Mucosa of rectum (tissue), 2 donors: Measurements from ENCODE around the gene B3GNT5.
A peak's percentile ranks its signal among the peaks of the same experiment; 100 is the strongest.

ENCODE experiments used
- H3K27ac ChIP-seq, 2 donors: one replicate each; pipeline ENCODE4 v1.7.0; 2013; ENCODE audit warnings: inconsistent platforms in 2 of 2, low read depth in 2 of 2, low read length in 2 of 2
- H3K27me3 ChIP-seq, 2 donors: one replicate each; pipeline ENCODE4 v1.7.0; 2013; ENCODE audit warnings: low read length in 2 of 2; ENCODE audit not compliant: control insufficient read depth in 2 of 2, insufficient read depth in 2 of 2
- H3K36me3 ChIP-seq, 2 donors: one replicate each; pipeline ENCODE4 v1.7.0; 2013; ENCODE audit warnings: low read length in 2 of 2; ENCODE audit not compliant: control insufficient read depth in 2 of 2, insufficient read depth in 2 of 2
- H3K4me1 ChIP-seq, 2 donors: one replicate each; pipeline ENCODE4 v1.7.0; 2013; ENCODE audit warnings: low read length in 2 of 2, mild to moderate bottlenecking in 1 of 2; ENCODE audit not compliant: control insufficient read depth in 2 of 2, insufficient read depth in 2 of 2
- H3K4me3 ChIP-seq, 2 donors: one replicate each; pipeline ENCODE4 v1.7.0; 2013; ENCODE audit warnings: low read length in 2 of 2
- H3K9ac ChIP-seq, 2 donors: one replicate each; pipeline ENCODE4 v1.7.0; 2013; ENCODE audit warnings: low read length in 2 of 2, low read depth in 1 of 2, mild to moderate bottlenecking in 1 of 2
- H3K9me3 ChIP-seq, 2 donors: one replicate each; pipeline ENCODE4 v1.7.0; 2013; ENCODE audit warnings: low read length in 2 of 2; ENCODE audit not compliant: control insufficient read depth in 2 of 2
- donor health status: healthy.
- donor health status: Normal muscosa, but diverticular disease.

B3GNT5 gene

DNA sequence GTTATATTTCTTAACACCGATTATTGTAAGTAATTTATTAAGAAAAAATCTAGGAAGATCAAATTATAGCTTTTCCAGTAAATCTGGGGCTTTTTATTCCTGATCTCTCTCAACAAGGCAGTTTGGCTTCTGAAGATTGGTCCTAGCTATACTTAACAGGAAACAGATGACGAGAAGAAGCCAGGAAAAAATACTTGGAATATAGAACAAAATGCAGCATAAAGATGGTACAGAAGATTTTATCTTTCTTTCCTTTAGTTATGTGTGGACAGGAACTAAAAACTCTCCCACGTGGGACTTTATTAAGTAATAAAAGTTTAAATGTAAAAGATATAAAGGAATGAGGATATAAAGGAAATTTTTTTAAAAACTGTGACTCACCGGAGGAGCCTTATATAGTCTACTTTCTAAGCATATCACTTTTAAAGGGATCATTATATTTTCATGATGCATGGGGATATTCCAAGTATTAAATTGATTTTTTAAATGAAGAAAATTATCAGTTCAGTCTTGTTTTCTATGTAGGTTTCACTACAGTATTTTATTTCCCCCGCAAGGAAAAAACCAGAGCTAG lies 8.2 kb downstream of the B3GNT5 start:
- H3K27ac ChIP-seq, result peak overlapping the region; percentile 80 to 82
- peak overlapping the region in 1 of 2 donors; percentile 16 for H3K9ac ChIP-seq
- peaks cover 0 to 2% of the 10 kb centered on the region in 2 donors for H3K36me3 ChIP-seq
- H3K27me3 ChIP-seq, result no peaks in the 10 kb centered on the region
- H3K9me3 ChIP-seq, result no peaks in the 10 kb centered on the region
- peaks cover 40 to 56% of the 10 kb centered on the region in 2 donors for H3K4me1 ChIP-seq
- H3K4me3 ChIP-seq, result peak overlapping the region in 1 of 2 donors; percentile 38

DNA sequence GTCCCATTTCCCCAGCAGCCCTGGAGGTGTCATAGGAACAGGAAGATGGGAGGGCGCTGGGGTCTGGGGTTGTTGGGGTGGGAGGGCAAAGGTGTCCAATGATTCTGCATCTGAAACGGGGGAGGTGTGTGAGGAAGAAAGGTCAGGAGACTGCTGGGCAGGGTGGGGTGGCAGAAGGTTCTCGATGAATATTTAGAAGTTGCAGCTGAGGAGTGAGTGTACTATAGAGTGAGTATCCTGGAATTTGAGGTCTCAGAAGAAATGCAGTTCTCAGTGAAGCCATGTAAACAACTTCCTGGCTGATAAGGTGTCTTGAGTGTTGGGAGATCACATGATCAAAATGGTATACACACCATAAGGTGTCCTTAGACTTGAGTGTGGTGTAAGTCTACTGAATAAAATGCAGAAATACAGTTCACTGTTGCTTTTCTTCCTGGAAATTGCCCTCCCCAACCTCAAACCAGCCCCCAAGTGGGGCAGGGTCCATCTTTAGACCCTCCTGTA lies 9.9 kb downstream of the B3GNT5 start:
- H3K4me1 ChIP-seq, result peaks cover 55 to 72% of the 10 kb centered on the region in 2 donors
- no peak overlapping the region for H3K4me3 ChIP-seq
- H3K27ac ChIP-seq, result peak overlapping the region; percentile 40 to 53

DNA sequence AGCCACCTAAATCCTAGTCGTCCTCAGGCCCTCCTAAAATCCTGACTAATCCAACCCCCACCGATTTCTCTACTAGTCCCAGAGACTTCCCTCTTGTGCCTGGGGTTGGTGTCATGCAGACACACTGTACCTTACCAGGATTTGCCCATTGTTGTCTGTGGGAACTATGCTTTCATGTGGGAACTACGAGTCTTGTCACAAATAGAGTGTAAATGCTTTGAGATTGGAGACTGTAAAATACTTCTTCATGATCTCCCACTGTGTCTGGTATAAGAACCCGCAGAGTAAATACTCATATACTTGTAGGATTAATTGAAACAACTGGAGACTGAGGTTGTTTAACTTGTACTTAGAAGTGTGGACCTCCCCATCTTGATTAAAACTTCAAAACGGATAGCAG lies 11.2 kb downstream of the B3GNT5 start:
- Histone ChIP-seq H3K36me3 (no peaks in the 10 kb centered on the region), H3K4me3 (no peak overlapping the region), H3K27ac (peak overlapping the region; percentile 79 to 91), H3K4me1 (peaks cover 55 to 65% of the 10 kb centered on the region in 2 donors), H3K9ac (peak overlapping the region in 1 of 2 donors; percentile 62), H3K9me3 (no peaks in the 10 kb centered on the region), H3K27me3 (no peaks in the 10 kb centered on the region)

More for the DNA sequence above, 9.9 kb downstream of the B3GNT5 start:
- H3K36me3 ChIP-seq, result peaks cover 0 to 2% of the 10 kb centered on the region in 2 donors
- no peaks in the 10 kb centered on the region for H3K9me3 ChIP-seq
- no peaks in the 10 kb centered on the region for H3K27me3 ChIP-seq
- H3K9ac ChIP-seq, result no peak overlapping the region

- H3K9me3 ChIP-seq, result no peaks in the 10 kb centered on the region
- H3K9ac ChIP-seq, result peak overlapping the region in 1 of 2 donors; percentile 62
- peak overlapping the region in 1 of 2 donors; percentile 4 for H3K4me3 ChIP-seq
- no peaks in the 10 kb centered on the region for H3K27me3 ChIP-seq
- peaks cover 0 to 5% of the 10 kb centered on the region in 2 donors for H3K36me3 ChIP-seq
- H3K4me1 ChIP-seq, result peaks cover 55% of the 10 kb centered on the region in 2 donors
- H3K27ac ChIP-seq, result peak overlapping the region; percentile 79 to 91
Measured at GRCh38 chr3:183265157-183265642, 12.1 kb downstream of the B3GNT5 start.

GRCh38 chr3:183265834-183266417 lies 12.9 kb downstream of the B3GNT5 start:
- no peaks in the 10 kb centered on the region for H3K9me3 ChIP-seq
- H3K4me1 ChIP-seq, result peaks cover 49 to 50% of the 10 kb centered on the region in 2 donors
- peak overlapping the region; percentile 4 to 29 for H3K4me3 ChIP-seq
- peak overlapping the region; percentile 79 to 91 for H3K27ac ChIP-seq
- no peaks in the 10 kb centered on the region for H3K27me3 ChIP-seq
- peaks cover 0 to 9% of the 10 kb centered on the region in 2 donors for H3K36me3 ChIP-seq
- peak overlapping the region; percentile 28 to 62 for H3K9ac ChIP-seq

- Histone ChIP-seq H3K4me1 (peaks cover 46% of the 10 kb centered on the region in 2 donors), H3K36me3 (peaks cover 0 to 9% of the 10 kb centered on the region in 2 donors), H3K27me3 (no peaks in the 10 kb centered on the region), H3K27ac (peak overlapping the region; percentile 79 to 81), H3K9me3 (no peaks in the 10 kb centered on the region), H3K9ac (peak overlapping the region; percentile 28 to 60), H3K4me3 (peak overlapping the region in 1 of 2 donors; percentile 29)
Measured at GRCh38 chr3:183266454-183266853, 13.4 kb downstream of the B3GNT5 start.

DNA sequence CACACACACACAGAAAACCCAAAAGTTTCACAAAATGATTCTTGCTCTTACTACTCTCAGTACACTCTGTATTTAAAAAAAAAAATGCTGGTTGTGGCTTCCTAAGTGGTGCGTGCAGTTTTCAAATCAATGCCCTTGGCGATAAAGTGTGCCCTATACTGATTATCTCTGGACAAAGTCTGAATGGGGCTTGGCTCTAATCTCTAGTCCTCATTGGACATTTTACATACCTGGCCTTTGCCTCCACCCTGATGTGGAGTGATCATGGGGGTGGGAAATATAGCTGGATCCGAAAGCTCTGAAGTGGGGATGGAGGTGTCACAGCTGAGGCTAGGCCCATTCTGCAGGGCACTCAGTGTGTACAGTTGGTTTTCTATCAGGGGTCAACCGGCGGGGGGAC lies 14.1 kb downstream of the B3GNT5 start:
- H3K9ac ChIP-seq, result peak overlapping the region in 1 of 2 donors; percentile 8
- H3K36me3 ChIP-seq, result peaks cover 0 to 9% of the 10 kb centered on the region in 2 donors
- no peaks in the 10 kb centered on the region for H3K27me3 ChIP-seq
- no peak overlapping the region for H3K4me3 ChIP-seq
- peaks cover 46% of the 10 kb centered on the region in 2 donors for H3K4me1 ChIP-seq
- peak overlapping the region; percentile 79 to 81 for H3K27ac ChIP-seq
- H3K9me3 ChIP-seq, result no peaks in the 10 kb centered on the region

DNA sequence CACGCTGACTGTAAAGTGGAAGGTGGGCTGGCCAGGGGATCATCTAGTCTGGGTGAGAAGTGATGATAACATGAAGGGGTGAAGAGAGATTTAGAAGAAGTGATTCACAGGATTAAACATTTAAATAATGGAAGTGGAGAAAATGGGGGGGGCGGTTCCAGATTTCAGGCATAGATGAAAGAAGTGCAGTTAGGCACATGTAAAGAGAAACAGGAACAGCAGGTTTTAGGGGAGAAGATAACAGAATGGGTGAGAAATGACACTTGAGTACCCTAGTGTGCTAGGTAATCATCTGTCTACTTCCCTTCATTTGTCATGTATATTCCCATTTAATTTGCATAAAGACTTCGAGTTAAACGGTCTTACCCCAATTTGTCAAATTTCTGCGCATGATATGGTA lies 15.3 kb downstream of the B3GNT5 start:
- Histone ChIP-seq H3K27me3 (no peaks in the 10 kb centered on the region), H3K9me3 (no peaks in the 10 kb centered on the region), H3K36me3 (peaks cover 0 to 9% of the 10 kb centered on the region in 2 donors), H3K9ac (no peak overlapping the region), H3K4me1 (peaks cover 40 to 42% of the 10 kb centered on the region in 2 donors), H3K4me3 (no peak overlapping the region), H3K27ac (no peak overlapping the region)

GRCh38 chr3:183269345-183269744 lies 16.3 kb downstream of the B3GNT5 start:
- peaks cover 0 to 9% of the 10 kb centered on the region in 2 donors for H3K36me3 ChIP-seq
- no peak overlapping the region for H3K4me3 ChIP-seq
- H3K27ac ChIP-seq, result no peak overlapping the region
- no peaks in the 10 kb centered on the region for H3K9me3 ChIP-seq
- H3K27me3 ChIP-seq, result no peaks in the 10 kb centered on the region
- H3K4me1 ChIP-seq, result peaks cover 33 to 36% of the 10 kb centered on the region in 2 donors
- H3K9ac ChIP-seq, result no peak overlapping the region

DNA sequence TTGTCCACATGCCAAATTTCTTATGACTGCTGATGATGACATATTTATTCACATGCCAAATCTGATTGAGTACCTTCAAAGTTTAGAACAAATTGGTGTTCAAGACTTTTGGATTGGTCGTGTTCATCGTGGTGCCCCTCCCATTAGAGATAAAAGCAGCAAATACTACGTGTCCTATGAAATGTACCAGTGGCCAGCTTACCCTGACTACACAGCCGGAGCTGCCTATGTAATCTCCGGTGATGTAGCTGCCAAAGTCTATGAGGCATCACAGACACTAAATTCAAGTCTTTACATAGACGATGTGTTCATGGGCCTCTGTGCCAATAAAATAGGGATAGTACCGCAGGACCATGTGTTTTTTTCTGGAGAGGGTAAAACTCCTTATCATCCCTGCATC lies 17.3 kb downstream of the B3GNT5 start:
- Histone ChIP-seq H3K9ac (no peak overlapping the region), H3K4me3 (no peak overlapping the region)

More for the DNA sequence above, 17.3 kb downstream of the B3GNT5 start:
- H3K9me3 ChIP-seq, result no peaks in the 10 kb centered on the region
- peak overlapping the region in 1 of 2 donors; percentile 17 for H3K27ac ChIP-seq
- peaks cover 0 to 9% of the 10 kb centered on the region in 2 donors for H3K36me3 ChIP-seq
- peaks cover 32% of the 10 kb centered on the region in 2 donors for H3K4me1 ChIP-seq
- H3K27me3 ChIP-seq, result no peaks in the 10 kb centered on the region
